Measurements from ENCODE around the gene VWA3B.
"Not testable (repeated sequence)": the region's sequence is repeated elsewhere in the genome, so short reads cannot be mapped to it uniquely, and the experiment has no call there.

Gene VWA3B

GRCh38 chr2:98253461-98254070 is 166.6 kb downstream of the VWA3B start:
- DNase-seq, result no peak

- no peak for DNase-seq
Observed at GRCh38 chr2:98254504-98255059, 167.6 kb downstream of the VWA3B start.

GRCh38 chr2:98258906-98259305 is 171.9 kb downstream of the VWA3B start:
- DNase-seq, result no peak

GRCh38 chr2:98263362-98263761 is 176.4 kb downstream of the VWA3B start:
- no peak for DNase-seq

- not testable (repeated sequence) for DNase-seq
Observed at GRCh38 chr2:98268225-98268624, 181.3 kb downstream of the VWA3B start.

- DNase-seq, result peak; percentile 26
Observed at GRCh38 chr2:98269274-98269673, 182.3 kb downstream of the VWA3B start.

- DNase-seq, result no peak
Observed at GRCh38 chr2:98269830-98270229, 182.9 kb downstream of the VWA3B start.

GRCh38 chr2:98277162-98277859 is 190.3 kb downstream of the VWA3B start:
- no peak for DNase-seq

- no peak for DNase-seq
Observed at GRCh38 chr2:98278074-98278473, 191.1 kb downstream of the VWA3B start.

GRCh38 chr2:98280376-98281102 is 193.6 kb downstream of the VWA3B start:
- no peak for DNase-seq

- DNase-seq, result no peak
Observed at GRCh38 chr2:98281607-98282006, 194.6 kb downstream of the VWA3B start.

GRCh38 chr2:98282109-98282508 is 195.1 kb downstream of the VWA3B start:
- no peak for DNase-seq

GRCh38 chr2:98293030-98293429 is 206.1 kb downstream of the VWA3B start:
- no peak for DNase-seq

- DNase-seq, result no peak
Observed at GRCh38 chr2:98293931-98294687, 207.1 kb downstream of the VWA3B start.

- DNase-seq, result no peak
Observed at GRCh38 chr2:98294711-98295110, 207.7 kb downstream of the VWA3B start.

- no peak for DNase-seq
Observed at GRCh38 chr2:98295275-98295674, 208.3 kb downstream of the VWA3B start.

GRCh38 chr2:98295721-98296414 is 208.9 kb downstream of the VWA3B start:
- DNase-seq, result no peak

GRCh38 chr2:98296440-98296839 is 209.5 kb downstream of the VWA3B start:
- no peak for DNase-seq

- DNase-seq, result no peak
Observed at GRCh38 chr2:98297817-98298682, 211.1 kb downstream of the VWA3B start.

- no peak for DNase-seq
Observed at GRCh38 chr2:98298683-98299164, 211.8 kb downstream of the VWA3B start.

All from CD4-positive, alpha-beta T cell treated with Interleukin-21 for 1 hour (primary cell).